GM20000 (cell line): ENCODE data around the gene MLLT10.

Experiments
- DNase-seq: peaks from one replicate; pipeline ENCODE4 v3.0.0; 2012; ENCODE audit warnings: low spot score
- TF ChIP-seq, protein P1 (sequence below): IDR thresholded peaks from 2 replicates; pipeline ENCODE4 v1.5.1; 2012; ENCODE audit warnings: mild to moderate bottlenecking, control low read depth; ENCODE audit errors: extremely low read depth, missing control alignments

The MLLT10 gene

DNA sequence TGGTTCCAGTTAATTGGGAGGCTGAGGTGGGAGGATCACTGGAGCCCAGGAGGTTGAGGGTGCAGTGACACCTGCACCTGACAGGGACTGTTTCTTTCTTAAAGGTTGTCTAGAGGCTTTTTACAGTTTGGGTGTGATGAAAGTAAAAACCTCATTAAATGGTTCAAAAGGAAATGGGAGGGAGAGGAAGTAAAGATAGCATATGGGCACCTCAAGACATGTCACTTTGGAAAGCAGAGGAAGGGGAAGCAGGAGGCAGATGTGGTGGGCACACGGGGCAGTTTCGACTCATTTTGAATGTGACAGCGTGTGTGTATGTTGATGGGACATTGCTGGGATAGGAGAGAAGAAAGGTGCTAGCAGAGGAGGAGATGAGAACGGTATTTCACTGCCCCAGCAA is 203.1 kb downstream of the MLLT10 start:
- TF ChIP-seq, protein P1, sequence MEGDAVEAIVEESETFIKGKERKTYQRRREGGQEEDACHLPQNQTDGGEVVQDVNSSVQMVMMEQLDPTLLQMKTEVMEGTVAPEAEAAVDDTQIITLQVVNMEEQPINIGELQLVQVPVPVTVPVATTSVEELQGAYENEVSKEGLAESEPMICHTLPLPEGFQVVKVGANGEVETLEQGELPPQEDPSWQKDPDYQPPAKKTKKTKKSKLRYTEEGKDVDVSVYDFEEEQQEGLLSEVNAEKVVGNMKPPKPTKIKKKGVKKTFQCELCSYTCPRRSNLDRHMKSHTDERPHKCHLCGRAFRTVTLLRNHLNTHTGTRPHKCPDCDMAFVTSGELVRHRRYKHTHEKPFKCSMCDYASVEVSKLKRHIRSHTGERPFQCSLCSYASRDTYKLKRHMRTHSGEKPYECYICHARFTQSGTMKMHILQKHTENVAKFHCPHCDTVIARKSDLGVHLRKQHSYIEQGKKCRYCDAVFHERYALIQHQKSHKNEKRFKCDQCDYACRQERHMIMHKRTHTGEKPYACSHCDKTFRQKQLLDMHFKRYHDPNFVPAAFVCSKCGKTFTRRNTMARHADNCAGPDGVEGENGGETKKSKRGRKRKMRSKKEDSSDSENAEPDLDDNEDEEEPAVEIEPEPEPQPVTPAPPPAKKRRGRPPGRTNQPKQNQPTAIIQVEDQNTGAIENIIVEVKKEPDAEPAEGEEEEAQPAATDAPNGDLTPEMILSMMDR, result no peak
- DNase-seq, result no peak

DNA sequence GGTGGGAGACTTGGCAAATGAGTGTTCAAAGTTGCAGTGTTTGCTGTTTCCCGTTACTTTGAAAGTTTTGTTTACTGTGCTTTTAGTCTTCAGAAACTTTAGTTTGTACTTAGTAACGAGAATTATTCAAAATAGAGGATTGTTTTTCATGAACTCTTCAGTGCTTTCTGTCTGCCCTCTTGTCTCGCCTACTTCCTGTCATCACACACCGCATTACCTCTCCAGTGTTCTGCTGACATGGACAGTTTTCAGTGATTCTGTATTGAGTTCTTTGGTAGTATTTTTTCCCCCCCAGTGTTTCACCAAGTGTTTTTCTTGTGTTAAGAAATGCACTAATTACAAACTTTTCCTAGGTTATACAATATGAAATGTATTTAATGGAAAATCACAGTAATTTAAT is 207.0 kb downstream of the MLLT10 start:
- TF ChIP-seq, protein P1, result no peak
- no peak for DNase-seq

DNA sequence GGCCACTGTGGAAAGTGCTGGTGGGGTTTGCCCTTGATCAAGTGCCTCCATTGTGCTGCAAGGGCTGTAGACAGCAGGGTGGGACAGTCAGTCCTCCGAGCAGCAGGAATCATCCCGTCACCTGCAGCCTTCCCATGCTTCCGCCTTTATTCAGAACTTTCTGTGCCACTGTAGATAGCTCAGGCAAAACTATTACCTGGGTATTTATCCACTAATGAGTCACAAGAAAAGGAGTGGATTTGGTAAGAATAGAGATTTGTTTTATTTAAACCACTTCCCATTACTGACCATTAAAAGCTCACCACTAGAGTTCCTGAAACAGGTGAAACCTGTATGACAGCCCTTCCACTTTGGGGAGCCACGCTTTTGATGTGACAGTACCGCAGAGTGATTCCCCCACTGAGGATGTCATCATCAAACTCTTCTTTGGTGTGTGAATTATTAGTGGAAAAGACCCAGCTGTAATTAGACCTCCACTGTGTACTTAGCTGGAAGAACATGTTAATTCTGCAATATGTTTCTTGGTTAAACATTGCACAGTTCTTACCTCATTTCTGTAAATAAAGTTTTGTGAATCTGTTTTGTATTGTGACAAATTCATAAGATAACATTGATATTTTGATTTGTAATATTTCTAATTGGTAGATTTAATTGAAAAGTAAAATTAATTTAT is 208.8 kb downstream of the MLLT10 start:
- no peak for DNase-seq
- TF ChIP-seq, protein P1, result no peak

DNA sequence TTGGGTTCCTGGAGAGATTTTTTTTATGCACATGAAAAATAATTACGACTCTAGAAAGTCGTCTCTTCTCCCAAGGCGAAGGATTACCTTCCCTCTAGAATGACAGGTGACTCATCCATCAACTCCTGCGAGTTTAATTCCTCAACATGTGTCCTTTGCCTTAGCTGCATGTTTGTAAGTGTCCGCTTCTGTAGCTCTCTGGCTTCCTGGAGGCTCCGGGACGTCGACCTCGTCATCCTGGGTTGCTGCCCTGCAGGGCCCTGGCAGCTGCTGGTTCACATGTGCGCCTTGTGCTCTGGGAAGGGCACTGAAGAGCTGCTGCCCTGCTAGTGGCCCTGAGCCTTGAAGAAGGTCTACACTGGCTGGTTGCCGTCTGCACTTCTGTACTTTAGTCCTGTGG is 210.2 kb downstream of the MLLT10 start:
- no peak for DNase-seq
- TF ChIP-seq, protein P1, result no peak

DNA sequence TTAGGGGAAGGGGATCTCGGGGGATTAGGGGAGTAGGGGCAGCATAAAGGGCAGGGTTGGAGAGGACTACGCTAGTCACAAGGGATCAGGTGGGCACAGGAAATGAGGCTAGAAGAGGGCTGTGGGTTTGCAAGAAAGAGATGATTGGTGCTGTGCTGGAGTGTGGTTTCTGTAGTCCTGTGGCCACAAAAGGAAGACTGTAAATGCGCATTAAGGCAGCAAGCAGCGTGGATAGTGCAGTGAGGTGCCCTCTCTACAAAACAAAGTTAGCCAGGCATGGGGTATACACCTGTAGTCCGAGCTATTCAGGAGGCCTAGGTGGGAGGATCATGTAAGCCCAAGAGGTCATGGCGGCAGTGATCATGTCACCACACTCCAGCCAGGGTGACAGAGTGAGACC is 212.1 kb downstream of the MLLT10 start:
- DNase-seq, result no peak
- TF ChIP-seq, protein P1, result no peak

DNA sequence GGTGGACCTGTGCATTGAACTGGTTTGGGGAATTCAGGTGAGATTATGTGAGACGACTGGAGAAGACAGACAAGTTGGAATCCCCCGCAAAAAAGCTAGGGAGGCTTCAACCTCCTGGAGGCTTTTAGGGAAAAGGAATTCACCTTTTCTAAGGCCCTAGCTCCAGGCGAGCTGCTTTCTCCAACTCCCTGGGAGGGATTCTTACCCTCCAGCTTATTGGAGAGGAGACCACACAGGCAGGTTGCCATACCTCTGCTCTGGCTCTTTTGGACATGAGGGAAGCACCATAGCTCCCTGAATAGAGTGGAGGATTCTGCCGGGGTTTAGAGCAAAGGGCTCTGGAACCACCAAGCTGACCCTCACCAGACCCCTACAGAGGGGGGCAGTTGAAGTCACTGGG is 213.8 kb downstream of the MLLT10 start:
- TF ChIP-seq, protein P1, result no peak
- DNase-seq, result no peak

DNA sequence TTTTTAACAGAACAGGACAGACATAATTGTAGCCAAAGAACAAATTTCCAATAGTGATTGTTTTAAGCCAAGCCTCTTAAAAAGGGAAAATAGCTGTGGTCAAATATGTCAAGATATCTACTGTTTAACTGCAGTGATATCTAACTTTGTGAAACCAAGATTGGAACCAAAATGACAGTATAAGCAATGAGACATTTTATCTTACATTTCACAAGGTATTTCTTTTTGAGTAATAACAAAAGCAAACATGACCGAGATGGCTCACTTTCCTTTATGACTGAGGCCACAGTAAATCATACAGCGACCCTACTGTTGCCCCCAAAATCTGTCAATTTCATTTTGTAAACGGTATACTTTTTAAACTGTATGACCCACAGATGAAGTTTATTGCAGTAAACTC is 215.8 kb downstream of the MLLT10 start:
- TF ChIP-seq, protein P1, result no peak
- DNase-seq, result no peak
